HS-27A (cell line): ENCODE results near the gene CYYR1.

Source experiments
- DNase-seq: peaks from one replicate; pipeline ENCODE4 v3.0.0-alpha.2; 2012; ENCODE audit warnings: low read depth, missing footprints

Gene CYYR1

GRCh38 chr21:26553898-26554297 is 19.2 kb downstream of the CYYR1 start:
- no peak for DNase-seq

- DNase-seq = no peak
Measured at GRCh38 chr21:26550326-26550725, 22.8 kb downstream of the CYYR1 start.

- DNase-seq = no peak
Measured at GRCh38 chr21:26546446-26547097, 26.5 kb downstream of the CYYR1 start.

GRCh38 chr21:26544201-26544775 is 28.8 kb downstream of the CYYR1 start:
- no peak for DNase-seq

- DNase-seq = no peak
Measured at GRCh38 chr21:26540651-26541050, 32.4 kb downstream of the CYYR1 start.

- DNase-seq = no peak
Measured at GRCh38 chr21:26539566-26539965, 33.5 kb downstream of the CYYR1 start.

- DNase-seq = no peak
Measured at GRCh38 chr21:26534517-26534916, 38.6 kb downstream of the CYYR1 start.

GRCh38 chr21:26532208-26532607 is 40.9 kb downstream of the CYYR1 start:
- no peak for DNase-seq

- no peak for DNase-seq
Measured at GRCh38 chr21:26529526-26529925, 43.6 kb downstream of the CYYR1 start.

- DNase-seq = no peak
Measured at GRCh38 chr21:26528882-26529281, 44.2 kb downstream of the CYYR1 start.

- DNase-seq = no peak
Measured at GRCh38 chr21:26522704-26523103, 50.4 kb downstream of the CYYR1 start.

- no peak for DNase-seq
Measured at GRCh38 chr21:26519142-26519541, 53.9 kb downstream of the CYYR1 start.

- no peak for DNase-seq
Measured at GRCh38 chr21:26515257-26515656, 57.8 kb downstream of the CYYR1 start.

GRCh38 chr21:26513212-26513611 is 59.9 kb downstream of the CYYR1 start:
- DNase-seq = no peak

GRCh38 chr21:26512664-26513063 is 60.4 kb downstream of the CYYR1 start:
- DNase-seq = no peak

GRCh38 chr21:26508903-26509302 is 64.2 kb downstream of the CYYR1 start:
- DNase-seq = no peak

GRCh38 chr21:26506956-26507355 is 66.1 kb downstream of the CYYR1 start:
- peak; percentile 43 for DNase-seq

GRCh38 chr21:26505211-26505610 is 67.9 kb downstream of the CYYR1 start:
- no peak for DNase-seq

- no peak for DNase-seq
Measured at GRCh38 chr21:26503414-26503813, 69.7 kb downstream of the CYYR1 start.

- DNase-seq = no peak
Measured at GRCh38 chr21:26501495-26502021, 71.5 kb downstream of the CYYR1 start.

- DNase-seq = no peak
Measured at GRCh38 chr21:26499495-26499894, 73.6 kb downstream of the CYYR1 start.

- DNase-seq = no peak
Measured at GRCh38 chr21:26495283-26495849, 77.7 kb downstream of the CYYR1 start.

GRCh38 chr21:26491663-26492062 is 81.4 kb downstream of the CYYR1 start:
- no peak for DNase-seq

GRCh38 chr21:26490771-26491170 is 82.3 kb downstream of the CYYR1 start:
- DNase-seq = peak; percentile 64
